ENCODE measurements around the gene DNAH17.

Gene DNAH17

DNA sequence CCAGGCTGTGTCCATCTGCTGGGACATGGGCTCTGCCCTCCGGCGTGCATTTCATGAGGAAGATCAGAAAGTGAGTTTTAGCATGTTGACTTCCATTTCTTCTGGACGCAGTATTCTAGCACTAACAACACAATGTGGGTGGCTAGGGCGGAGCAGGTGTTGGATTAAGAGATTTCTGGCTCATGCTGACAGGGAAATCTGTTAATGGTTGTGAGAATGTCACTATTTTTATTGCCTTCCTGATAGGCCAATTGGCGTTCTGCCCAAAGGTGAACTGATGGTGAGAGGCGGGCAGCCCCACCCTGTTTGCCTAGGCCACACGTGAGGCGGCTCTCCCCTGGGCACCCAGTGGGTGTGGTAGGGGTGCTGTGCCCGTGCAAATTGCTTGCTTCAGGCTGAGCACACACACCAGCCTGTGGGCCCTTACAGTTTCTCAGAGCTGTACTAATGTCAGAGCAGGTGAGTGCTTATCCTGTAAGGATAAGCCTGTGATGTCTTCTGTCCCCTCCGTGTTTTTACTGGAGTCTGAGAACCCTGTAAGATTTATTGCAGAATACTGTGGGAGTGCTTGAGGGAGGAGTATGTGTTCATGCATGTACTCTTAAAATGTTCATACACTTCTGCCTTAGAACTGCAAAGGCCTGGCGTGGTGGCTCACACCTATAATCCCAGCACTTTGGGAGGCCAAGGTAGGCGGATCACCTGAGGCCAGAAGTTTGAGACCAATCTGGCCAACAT, 167.8 kb downstream of the DNAH17 start:
- no peak for DNase-seq

DNA sequence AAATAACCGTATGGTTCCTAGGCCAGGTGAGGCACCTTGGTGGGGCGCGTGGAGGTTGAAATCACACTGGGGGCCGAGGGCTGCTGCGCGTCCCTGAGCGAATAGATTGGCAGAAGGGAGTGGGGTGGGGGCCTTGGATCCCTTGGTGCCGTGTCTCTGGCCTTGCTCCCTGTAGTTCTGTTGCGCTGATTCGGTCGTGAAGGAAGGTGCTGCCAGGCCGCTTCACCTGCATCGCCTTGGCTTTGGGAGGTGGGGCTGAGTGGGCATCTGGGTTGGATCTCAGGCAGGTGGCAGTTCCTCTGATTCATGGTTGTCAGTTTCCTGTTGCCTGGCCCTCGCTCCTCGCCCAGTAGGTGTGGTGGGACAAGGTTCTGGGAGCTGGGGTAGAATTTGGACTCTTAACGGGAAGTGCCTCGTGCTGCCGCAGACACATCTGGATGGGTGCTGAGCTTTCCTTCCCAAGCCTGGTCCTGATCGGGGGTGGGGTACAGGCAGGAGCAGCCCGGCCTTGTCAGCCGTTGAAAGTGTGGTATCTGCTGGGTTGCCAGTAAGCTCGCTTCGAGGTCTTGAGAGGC, 168.6 kb downstream of the DNAH17 start:
- DNase-seq = no peak

GRCh38 chr17:78407387-78408000, 169.7 kb downstream of the DNAH17 start:
- no peak for DNase-seq

DNA sequence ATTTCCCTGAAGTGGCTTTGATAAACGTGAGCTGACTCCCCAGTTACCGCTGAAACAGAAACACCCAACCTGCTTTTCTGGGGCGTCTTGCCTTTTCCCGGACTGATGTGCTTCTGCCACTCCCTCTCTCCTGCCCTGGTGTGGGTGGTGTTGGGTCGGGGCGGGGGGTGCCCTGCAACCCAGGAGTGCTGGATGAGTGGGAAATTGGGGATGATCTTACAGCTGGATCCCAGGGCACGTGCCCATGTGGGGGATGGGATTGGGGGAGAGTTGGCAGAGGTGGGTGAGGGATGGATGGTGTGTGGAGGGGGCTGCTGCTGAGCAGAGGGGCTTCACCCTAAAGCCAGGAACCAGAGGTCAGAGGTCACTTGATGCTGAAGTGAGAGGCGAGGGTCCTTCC, 170.3 kb downstream of the DNAH17 start:
- no peak for DNase-seq

- no peak for DNase-seq
Measured at GRCh38 chr17:78406396-78406795, 170.8 kb downstream of the DNAH17 start.

GRCh38 chr17:78403822-78404221, 173.4 kb downstream of the DNAH17 start:
- no peak for DNase-seq

- DNase-seq = no peak
Measured at GRCh38 chr17:78401891-78402290, 175.3 kb downstream of the DNAH17 start.

GRCh38 chr17:78401246-78401645, 175.9 kb downstream of the DNAH17 start:
- DNase-seq = no peak

DNA sequence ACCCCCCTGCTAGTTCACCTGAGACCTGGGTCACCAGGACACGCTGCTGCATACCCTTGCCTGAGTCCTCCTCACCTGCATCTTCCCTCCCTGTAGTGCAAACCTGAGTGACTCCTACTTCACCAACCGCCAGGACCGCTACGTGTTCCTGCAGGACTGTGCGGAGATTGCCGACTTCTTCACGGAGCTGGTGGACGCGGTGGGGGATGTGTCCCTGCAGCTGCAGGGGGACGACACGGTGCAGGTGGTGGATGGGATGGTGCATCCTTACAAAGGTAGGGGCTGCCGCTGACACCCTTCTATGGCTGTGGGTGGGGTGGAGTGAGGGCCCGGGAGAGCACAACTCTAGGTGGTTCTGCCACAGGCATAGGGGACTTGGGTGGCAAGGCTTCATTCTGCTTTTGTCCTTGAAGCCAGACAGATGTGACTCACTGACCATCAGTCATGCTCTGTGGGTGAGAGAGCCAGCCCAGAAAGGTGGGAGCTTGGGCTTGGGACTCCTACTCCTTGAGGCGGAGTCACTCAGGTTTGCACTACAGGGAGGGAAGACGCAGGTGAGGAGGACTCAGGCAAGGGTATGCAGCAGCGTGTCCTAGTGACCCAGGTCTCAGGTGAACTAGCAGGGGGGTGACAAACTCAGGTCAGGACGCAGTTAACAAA, 176.5 kb downstream of the DNAH17 start:
- no peak for DNase-seq

GRCh38 chr17:78399693-78400144, 177.5 kb downstream of the DNAH17 start:
- DNase-seq = no peak

- DNase-seq = no peak
Measured at GRCh38 chr17:78399028-78399692, 178.0 kb downstream of the DNAH17 start.

GRCh38 chr17:78398390-78398789, 178.8 kb downstream of the DNAH17 start:
- no peak for DNase-seq

- no peak for DNase-seq
Measured at GRCh38 chr17:78397681-78398101, 179.5 kb downstream of the DNAH17 start.

GRCh38 chr17:78396441-78397337, 180.5 kb downstream of the DNAH17 start:
- no peak for DNase-seq

GRCh38 chr17:78395155-78395554, 182.0 kb downstream of the DNAH17 start:
- no peak for DNase-seq

- no peak for DNase-seq
Measured at GRCh38 chr17:78394209-78394608, 183.0 kb downstream of the DNAH17 start.

DNA sequence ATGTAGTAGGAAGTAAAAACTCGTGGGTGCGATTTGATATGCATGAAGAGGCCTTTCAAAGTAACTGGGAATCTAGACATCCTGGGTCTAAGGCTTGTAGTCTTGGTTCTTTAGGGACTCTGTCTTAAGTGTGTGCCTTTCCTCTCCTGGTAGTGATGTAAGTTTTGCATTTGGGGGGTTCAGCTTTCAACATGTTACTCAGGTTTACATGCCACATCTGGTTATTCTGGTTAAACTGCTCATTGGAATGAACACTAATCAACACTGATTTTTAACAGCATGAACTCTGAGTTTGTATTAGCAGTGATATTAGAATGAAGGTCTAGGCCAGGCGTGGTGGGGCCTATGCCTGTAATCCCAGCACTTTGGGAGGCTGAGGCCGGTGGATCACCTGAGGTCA, 183.6 kb downstream of the DNAH17 start:
- DNase-seq = no peak

- no peak for DNase-seq
Measured at GRCh38 chr17:78392295-78392694, 184.9 kb downstream of the DNAH17 start.

GRCh38 chr17:78391843-78392242, 185.4 kb downstream of the DNAH17 start:
- DNase-seq = no peak

DNA sequence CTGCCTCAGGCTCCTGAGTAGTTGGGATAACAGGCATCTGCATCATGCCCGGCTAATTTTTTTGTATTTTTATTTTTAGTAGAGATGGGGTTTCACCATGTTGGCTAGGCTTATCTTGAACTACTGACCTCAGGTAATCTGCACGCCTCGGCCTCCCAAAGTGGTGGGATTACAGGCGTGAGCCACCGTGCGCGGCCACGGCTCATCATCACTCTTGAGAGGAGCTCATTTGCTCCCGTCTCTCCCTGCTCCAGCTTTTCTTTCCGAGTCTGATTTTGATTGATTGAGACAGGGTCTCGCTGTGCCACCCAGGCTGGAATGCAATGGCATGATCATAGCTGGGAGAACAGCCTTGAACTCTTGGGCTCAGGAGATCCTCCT, 186.2 kb downstream of the DNAH17 start:
- DNase-seq = no peak

DNA sequence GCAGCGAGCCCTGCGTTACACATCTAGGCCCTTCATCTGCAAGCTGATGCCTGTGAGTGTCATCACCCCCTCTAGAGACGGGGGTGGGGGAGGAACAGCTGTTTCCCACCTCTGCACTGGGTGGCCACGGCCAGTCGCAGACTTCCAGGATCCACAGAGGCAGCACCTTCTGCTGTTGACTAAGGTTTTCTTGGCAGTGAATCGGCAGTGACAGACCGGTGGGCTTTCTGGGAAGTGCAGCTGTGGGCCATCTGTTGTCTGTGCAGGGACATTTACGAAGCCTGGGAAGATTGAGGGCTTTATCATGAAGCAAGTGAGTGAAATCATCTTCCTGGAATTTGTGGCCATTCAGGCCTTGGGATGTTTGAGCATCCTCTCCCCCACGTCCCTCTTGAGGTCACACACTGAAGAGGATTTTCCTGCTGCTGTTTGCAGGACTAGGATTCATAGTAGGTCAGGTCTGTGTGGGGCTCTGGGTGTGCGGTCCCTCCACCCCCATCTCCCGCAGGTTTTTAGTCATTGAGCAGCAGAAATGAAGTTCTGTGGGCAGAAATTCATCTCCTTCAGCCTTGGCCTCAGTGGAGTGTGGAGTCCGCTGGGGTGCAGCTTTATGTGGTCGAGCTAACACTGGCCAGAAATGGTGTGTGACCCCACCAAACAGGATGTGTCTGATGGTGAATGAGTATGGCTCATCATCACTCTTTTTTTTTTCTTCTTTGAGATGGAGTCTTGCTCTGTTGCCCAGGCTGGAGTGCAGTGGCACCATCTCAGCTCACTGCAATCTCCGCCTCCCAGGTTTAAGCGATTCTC, 186.8 kb downstream of the DNAH17 start:
- DNase-seq = no peak
